ENCODE measurements around the gene ARL6IP5.

DNA sequence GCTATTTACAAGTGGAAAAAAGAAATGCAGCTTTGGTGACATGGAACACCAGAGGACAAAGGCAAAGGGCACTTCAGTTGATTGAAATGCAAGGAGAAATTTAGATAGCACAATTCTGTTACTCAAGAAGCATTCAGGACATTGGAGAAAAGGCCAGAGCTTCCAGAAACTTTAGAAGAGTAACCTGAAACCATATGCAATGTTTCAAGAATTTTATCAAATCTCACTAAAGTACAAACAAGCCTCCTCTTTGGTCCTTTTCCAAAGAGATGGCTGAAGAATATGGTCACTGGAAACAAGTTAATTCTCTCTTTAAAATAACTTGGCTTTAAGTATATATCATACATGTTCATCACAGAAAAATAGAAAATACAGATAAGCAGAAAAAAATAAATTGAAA lies 52.3 kb downstream of the ARL6IP5 start:
- TF ChIP-seq POLR2AphosphoS5 (IDR thresholded peaks at IDR 0.05) (no peak), CTCF (IDR thresholded peaks at IDR 0.05 in 8 of 11, conservative IDR thresholded peaks at IDR 0.05 in 3 of 11) (no peak), POLR2A (IDR thresholded peaks at IDR 0.05) (no peak)
